ENCODE results near the gene NUAK2.
A peak's percentile ranks its signal among the peaks of the same experiment; 100 is the strongest.

The NUAK2 gene

DNA sequence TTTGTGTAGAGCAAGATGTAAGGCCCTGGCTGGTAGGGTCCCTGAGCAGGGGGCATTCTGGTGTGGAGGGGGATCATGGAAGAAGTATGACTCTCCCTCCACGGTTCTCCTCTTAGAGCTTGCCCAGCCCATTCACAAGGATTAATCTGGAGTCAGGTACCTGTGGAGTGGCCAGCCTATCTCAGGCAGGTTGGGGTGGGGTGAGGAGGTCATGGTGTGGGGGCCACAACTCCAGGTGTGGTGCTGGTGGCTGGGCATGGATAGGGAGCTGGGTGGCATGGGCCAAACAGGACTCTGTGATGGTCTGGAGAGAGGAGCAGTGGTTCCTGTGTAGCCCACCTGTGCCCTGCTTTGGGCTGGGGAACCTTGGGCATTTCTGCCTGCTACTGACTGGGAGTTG is 61.5 kb downstream of the NUAK2 start:
- H3K27ac ChIP-seq (ENCODE audit: extremely low read depth, low read depth, low read length) = no peak overlapping the region
- ChIA-PET POLR2A (interaction anchor here (0.5 to 1.8 kb wide), 4 partner anchors 29 to 49 kb away, joined by 3 to 9 read pairs (median 6); partner anchors contain the start of gene TMCC2), CTCF (interaction anchor here (0.6 to 14.6 kb wide), 8 partner anchors 12 to 272 kb away, joined by 3 to 253 read pairs (median 16); partner anchors contain the start of gene TMCC2)

DNA sequence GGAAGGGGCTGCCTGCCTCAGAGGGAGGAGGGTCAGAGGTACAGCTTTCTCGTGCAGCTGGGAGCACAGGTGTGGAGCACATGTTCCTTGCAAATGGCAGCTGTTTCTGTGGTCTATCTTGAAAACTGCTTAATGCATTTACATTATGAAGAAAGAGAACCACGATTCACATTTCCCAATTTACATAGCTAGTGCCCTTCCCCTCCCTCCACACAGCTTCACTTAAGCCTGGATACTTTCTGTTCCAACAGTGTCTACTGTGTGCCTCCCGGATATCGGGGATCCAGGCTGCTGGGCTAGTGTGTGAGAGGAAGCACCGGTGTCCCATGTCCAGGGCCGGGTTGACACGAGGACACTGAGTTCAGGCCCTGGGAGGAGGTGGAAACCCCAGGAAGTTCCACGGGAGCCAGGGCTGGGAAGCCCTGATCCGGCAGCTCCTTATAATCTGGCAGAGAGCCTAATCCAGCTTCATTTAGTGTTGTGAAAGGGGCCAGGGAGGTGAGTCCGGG is 62.2 kb downstream of the NUAK2 start:
- ChIA-PET CTCF (interaction anchor here (0.7 to 14.6 kb wide), 7 partner anchors 12 to 284 kb away, joined by 3 to 253 read pairs (median 16); partner anchors contain the start of gene TMCC2), POLR2A (interaction anchor here (0.5 to 1.8 kb wide), 2 partner anchors 28 to 30 kb away, joined by 4 to 7 read pairs; no protein-coding TSS in a partner anchor)

More for the DNA sequence above, 61.5 kb downstream of the NUAK2 start:
- H3K9me3 ChIP-seq (ENCODE audit: control insufficient read depth, insufficient read depth, low read depth, low read length) = no peaks in the 10 kb centered on the region
- no peaks in the 10 kb centered on the region for H3K4me1 ChIP-seq (ENCODE audit: control insufficient read depth, insufficient read depth, low read length)
- H3K4me3 ChIP-seq (ENCODE audit: low read depth, low read length) = no peak overlapping the region
- no peak for TF ChIP-seq ZNF112 (tag by site-specific recombination; IDR thresholded peaks at IDR 0.05)
- no peak for TF ChIP-seq HOXD13 (CRISPR knock-in tag; IDR thresholded peaks at IDR 0.05; ENCODE audit: borderline replicate concordance)
- no peak for TF ChIP-seq ZNF221 (tag by site-specific recombination; IDR thresholded peaks at IDR 0.05; ENCODE audit: borderline replicate concordance)
- TF ChIP-seq SCRT1 (tag by site-specific recombination; IDR thresholded peaks at IDR 0.05; ENCODE audit: borderline replicate concordance) = 0 out of 2 replicates have a peak, but pooled peaks have one; percentile 52
- no peak for TF ChIP-seq HOXA7 (CRISPR knock-in tag; IDR thresholded peaks at IDR 0.05; ENCODE audit: borderline replicate concordance)
- peak; percentile 62 for TF ChIP-seq SCRT2 (tag by site-specific recombination; IDR thresholded peaks at IDR 0.05)
- TF ChIP-seq ZNF529 (tag by site-specific recombination; IDR thresholded peaks at IDR 0.05; ENCODE audit: insufficient replicate concordance) = no peak
- no peak for TF ChIP-seq ZNF214 (tag by site-specific recombination; IDR thresholded peaks at IDR 0.05; ENCODE audit: borderline replicate concordance)
- TF ChIP-seq, protein P1, sequence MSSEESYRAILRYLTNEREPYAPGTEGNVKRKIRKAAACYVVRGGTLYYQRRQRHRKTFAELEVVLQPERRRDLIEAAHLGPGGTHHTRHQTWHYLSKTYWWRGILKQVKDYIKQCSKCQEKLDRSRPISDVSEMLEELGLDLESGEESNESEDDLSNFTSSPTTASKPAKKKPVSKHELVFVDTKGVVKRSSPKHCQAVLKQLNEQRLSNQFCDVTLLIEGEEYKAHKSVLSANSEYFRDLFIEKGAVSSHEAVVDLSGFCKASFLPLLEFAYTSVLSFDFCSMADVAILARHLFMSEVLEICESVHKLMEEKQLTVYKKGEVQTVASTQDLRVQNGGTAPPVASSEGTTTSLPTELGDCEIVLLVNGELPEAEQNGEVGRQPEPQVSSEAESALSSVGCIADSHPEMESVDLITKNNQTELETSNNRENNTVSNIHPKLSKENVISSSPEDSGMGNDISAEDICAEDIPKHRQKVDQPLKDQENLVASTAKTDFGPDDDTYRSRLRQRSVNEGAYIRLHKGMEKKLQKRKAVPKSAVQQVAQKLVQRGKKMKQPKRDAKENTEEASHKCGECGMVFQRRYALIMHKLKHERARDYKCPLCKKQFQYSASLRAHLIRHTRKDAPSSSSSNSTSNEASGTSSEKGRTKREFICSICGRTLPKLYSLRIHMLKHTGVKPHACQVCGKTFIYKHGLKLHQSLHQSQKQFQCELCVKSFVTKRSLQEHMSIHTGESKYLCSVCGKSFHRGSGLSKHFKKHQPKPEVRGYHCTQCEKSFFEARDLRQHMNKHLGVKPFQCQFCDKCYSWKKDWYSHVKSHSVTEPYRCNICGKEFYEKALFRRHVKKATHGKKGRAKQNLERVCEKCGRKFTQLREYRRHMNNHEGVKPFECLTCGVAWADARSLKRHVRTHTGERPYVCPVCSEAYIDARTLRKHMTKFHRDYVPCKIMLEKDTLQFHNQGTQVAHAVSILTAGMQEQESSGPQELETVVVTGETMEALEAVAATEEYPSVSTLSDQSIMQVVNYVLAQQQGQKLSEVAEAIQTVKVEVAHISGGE (tag by site-specific recombination; conservative IDR thresholded peaks at IDR 0.05; ENCODE audit: low read depth) = no peak
- TF ChIP-seq, protein P2, sequence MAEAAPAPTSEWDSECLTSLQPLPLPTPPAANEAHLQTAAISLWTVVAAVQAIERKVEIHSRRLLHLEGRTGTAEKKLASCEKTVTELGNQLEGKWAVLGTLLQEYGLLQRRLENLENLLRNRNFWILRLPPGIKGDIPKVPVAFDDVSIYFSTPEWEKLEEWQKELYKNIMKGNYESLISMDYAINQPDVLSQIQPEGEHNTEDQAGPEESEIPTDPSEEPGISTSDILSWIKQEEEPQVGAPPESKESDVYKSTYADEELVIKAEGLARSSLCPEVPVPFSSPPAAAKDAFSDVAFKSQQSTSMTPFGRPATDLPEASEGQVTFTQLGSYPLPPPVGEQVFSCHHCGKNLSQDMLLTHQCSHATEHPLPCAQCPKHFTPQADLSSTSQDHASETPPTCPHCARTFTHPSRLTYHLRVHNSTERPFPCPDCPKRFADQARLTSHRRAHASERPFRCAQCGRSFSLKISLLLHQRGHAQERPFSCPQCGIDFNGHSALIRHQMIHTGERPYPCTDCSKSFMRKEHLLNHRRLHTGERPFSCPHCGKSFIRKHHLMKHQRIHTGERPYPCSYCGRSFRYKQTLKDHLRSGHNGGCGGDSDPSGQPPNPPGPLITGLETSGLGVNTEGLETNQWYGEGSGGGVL (tag by site-specific recombination; IDR thresholded peaks at IDR 0.05) = no peak
- TF ChIP-seq MZF1 (tag by site-specific recombination; IDR thresholded peaks at IDR 0.05; ENCODE audit: borderline replicate concordance) = no peak
- no peaks in the 10 kb centered on the region for H3K36me3 ChIP-seq (ENCODE audit: control insufficient read depth in 2 of 2, insufficient read depth in 1 of 2, low read length in 2 of 2)

More for the DNA sequence above, 62.2 kb downstream of the NUAK2 start:
- Histone ChIP-seq H3K36me3 (ENCODE audit: control insufficient read depth in 2 of 2, insufficient read depth in 1 of 2, low read length in 2 of 2) (no peaks in the 10 kb centered on the region), H3K4me3 (ENCODE audit: low read depth, low read length) (no peak overlapping the region), H3K27ac (ENCODE audit: extremely low read depth, low read depth, low read length) (no peak overlapping the region), H3K9me3 (ENCODE audit: control insufficient read depth, insufficient read depth, low read depth, low read length) (no peaks in the 10 kb centered on the region), H3K4me1 (ENCODE audit: control insufficient read depth, insufficient read depth, low read length) (no peaks in the 10 kb centered on the region)
- TF ChIP-seq ZNF157 (tag by site-specific recombination; IDR thresholded peaks at IDR 0.05) = no peak
- no peak for TF ChIP-seq ZBTB8A (tag by site-specific recombination; IDR thresholded peaks at IDR 0.05)
- no peak for TF ChIP-seq ZNF585B (tag by site-specific recombination; IDR thresholded peaks at IDR 0.05)
- TF ChIP-seq ZNF747 (tag by site-specific recombination; IDR thresholded peaks at IDR 0.05) = no peak
- TF ChIP-seq, protein P3, sequence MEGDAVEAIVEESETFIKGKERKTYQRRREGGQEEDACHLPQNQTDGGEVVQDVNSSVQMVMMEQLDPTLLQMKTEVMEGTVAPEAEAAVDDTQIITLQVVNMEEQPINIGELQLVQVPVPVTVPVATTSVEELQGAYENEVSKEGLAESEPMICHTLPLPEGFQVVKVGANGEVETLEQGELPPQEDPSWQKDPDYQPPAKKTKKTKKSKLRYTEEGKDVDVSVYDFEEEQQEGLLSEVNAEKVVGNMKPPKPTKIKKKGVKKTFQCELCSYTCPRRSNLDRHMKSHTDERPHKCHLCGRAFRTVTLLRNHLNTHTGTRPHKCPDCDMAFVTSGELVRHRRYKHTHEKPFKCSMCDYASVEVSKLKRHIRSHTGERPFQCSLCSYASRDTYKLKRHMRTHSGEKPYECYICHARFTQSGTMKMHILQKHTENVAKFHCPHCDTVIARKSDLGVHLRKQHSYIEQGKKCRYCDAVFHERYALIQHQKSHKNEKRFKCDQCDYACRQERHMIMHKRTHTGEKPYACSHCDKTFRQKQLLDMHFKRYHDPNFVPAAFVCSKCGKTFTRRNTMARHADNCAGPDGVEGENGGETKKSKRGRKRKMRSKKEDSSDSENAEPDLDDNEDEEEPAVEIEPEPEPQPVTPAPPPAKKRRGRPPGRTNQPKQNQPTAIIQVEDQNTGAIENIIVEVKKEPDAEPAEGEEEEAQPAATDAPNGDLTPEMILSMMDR (tag by site-specific recombination; IDR thresholded peaks at IDR 0.05) = no peak
- no peak for TF ChIP-seq BCL11B (tag by site-specific recombination; IDR thresholded peaks at IDR 0.05; ENCODE audit: low read depth)
- no peak for TF ChIP-seq ZNF558 (tag by site-specific recombination; IDR thresholded peaks at IDR 0.05)
- no peak for TF ChIP-seq ZNF629 (tag by site-specific recombination; IDR thresholded peaks at IDR 0.05)
- TF ChIP-seq ZNF423 (tag by site-specific recombination; IDR thresholded peaks at IDR 0.05) = no peak
- no peak for TF ChIP-seq GLIS2 (tag by site-specific recombination; IDR thresholded peaks at IDR 0.05)
- no peak for TF ChIP-seq ZNF701 (tag by site-specific recombination; IDR thresholded peaks at IDR 0.05)
- no peak for TF ChIP-seq ZNF391 (tag by site-specific recombination; IDR thresholded peaks at IDR 0.05; ENCODE audit: borderline replicate concordance, low read depth)
- no peak for TF ChIP-seq ZNF2 (tag by site-specific recombination; IDR thresholded peaks at IDR 0.05)
